Upper lobe of left lung (tissue), 4 donors: ENCODE data around the gene PUS7L.

Source experiments
- CTCF ChIP-seq, 6 experiments: fragments of 450-650 bp in 4 of 6; fragments of 200-600 bp in 2 of 6; sonication (generic) in 2 of 6; IDR thresholded peaks; one replicate each; pipeline ENCODE4 v1.5.1; 2016 to 2019; ENCODE audit warnings: antibody characterized with exemption in 6 of 6
- EP300 ChIP-seq, 4 donors: sonication (generic); formaldehyde crosslinking; IDR thresholded peaks; one replicate each; pipeline ENCODE4 v1.5.1; 2017; ENCODE audit warnings: antibody characterized with exemption in 4 of 4, control low read depth in 2 of 4
- POLR2AphosphoS5 ChIP-seq, 2 donors: sonication (generic); formaldehyde crosslinking; IDR thresholded peaks; one replicate each; pipeline ENCODE4 v1.5.1; 2017; ENCODE audit warnings: antibody characterized with exemption in 2 of 2

GRCh38 chr12:43733687-43734086, 24.9 kb downstream of the PUS7L start:
- TF ChIP-seq CTCF (IDR thresholded peaks at IDR 0.05) (no peak), POLR2AphosphoS5 (IDR thresholded peaks at IDR 0.05) (no peak), EP300 (IDR thresholded peaks at IDR 0.05) (no peak)
